ENCODE data around the gene UBE2D3. TPM values are rescaled to one million over a fixed set of nuclear protein-coding genes. Genes with fewer than 3 reads are reported as not detected.

The UBE2D3 gene
- total RNA-seq, 1 donor from 2014 or later: 312 TPM

GRCh38 chr4:102843273-102843672 lies 15.9 kb upstream of the UBE2D3 start:
- Mint-ChIP-seq H3K9me3 (no peaks in the 10 kb centered on the region), H3K4me3 (no peak overlapping the region), H3K27ac (ENCODE audit: unreplicated experiment) (no peak overlapping the region), H3K4me1 (no peaks in the 10 kb centered on the region), H3K27me3 (ENCODE audit: low read depth) (no peaks in the 10 kb centered on the region), H3K36me3 (ENCODE audit: low read depth) (peaks cover 4% of the 10 kb centered on the region)
- DNase-seq (ENCODE audit: low read depth, low spot score): no peak
- no peak for TF ChIP-seq CTCF (conservative IDR thresholded peaks at IDR 0.05)

GRCh38 chr4:102842367-102842766 lies 15.0 kb upstream of the UBE2D3 start:
- TF ChIP-seq CTCF (conservative IDR thresholded peaks at IDR 0.05): no peak
- H3K4me3 Mint-ChIP-seq: no peak overlapping the region

GRCh38 chr4:102836596-102836995 lies 9.2 kb upstream of the UBE2D3 start:
- Mint-ChIP-seq H3K4me1 (peaks cover 8% of the 10 kb centered on the region), H3K9me3 (no peaks in the 10 kb centered on the region), H3K4me3 (no peak overlapping the region), H3K36me3 (ENCODE audit: low read depth) (no peaks in the 10 kb centered on the region), H3K27me3 (ENCODE audit: low read depth) (no peaks in the 10 kb centered on the region), H3K27ac (ENCODE audit: unreplicated experiment) (no peak overlapping the region)
- no peak for DNase-seq (ENCODE audit: low read depth, low spot score)
- TF ChIP-seq CTCF (conservative IDR thresholded peaks at IDR 0.05): no peak

More at GRCh38 chr4:102842367-102842766, 15.0 kb upstream of the UBE2D3 start:
- DNase-seq (ENCODE audit: low read depth, low spot score): no peak
- Mint-ChIP-seq H3K27me3 (ENCODE audit: low read depth) (no peaks in the 10 kb centered on the region), H3K4me1 (no peaks in the 10 kb centered on the region), H3K9me3 (no peaks in the 10 kb centered on the region), H3K27ac (ENCODE audit: unreplicated experiment) (no peak overlapping the region), H3K36me3 (ENCODE audit: low read depth) (peaks cover 4% of the 10 kb centered on the region)

DNA sequence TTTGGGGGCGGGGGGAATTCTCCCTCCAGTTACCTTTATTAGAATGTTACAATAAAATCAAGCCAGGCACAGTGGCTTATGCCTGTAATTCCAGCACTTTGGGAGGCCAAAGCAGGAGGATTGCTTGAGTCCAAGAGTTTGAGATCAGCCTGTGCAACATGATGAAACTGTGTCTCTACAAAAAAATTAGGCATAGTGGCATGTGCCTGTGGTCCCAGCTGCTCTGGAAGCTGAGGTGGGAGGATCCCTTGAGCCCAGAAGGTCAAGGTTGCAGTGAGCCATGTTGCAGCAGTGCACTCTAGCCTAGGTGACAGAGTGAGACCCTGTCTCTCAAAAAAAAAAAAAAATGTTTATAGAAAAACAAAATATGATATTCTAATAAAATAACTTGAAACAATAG lies 5.3 kb upstream of the UBE2D3 start:
- no peak for DNase-seq (ENCODE audit: low read depth, low spot score)
- Mint-ChIP-seq H3K36me3 (ENCODE audit: low read depth) (no peaks in the 10 kb centered on the region), H3K9me3 (no peaks in the 10 kb centered on the region), H3K27ac (ENCODE audit: unreplicated experiment) (no peak overlapping the region), H3K4me3 (no peak overlapping the region), H3K27me3 (ENCODE audit: low read depth) (no peaks in the 10 kb centered on the region), H3K4me1 (peaks cover 24% of the 10 kb centered on the region)
- no peak for TF ChIP-seq CTCF (conservative IDR thresholded peaks at IDR 0.05)

GRCh38 chr4:102832105-102832504 lies 4.8 kb upstream of the UBE2D3 start:
- Mint-ChIP-seq H3K9me3 (no peaks in the 10 kb centered on the region), H3K27me3 (ENCODE audit: low read depth) (no peaks in the 10 kb centered on the region), H3K4me1 (peaks cover 24% of the 10 kb centered on the region), H3K27ac (ENCODE audit: unreplicated experiment) (no peak overlapping the region), H3K4me3 (no peak overlapping the region), H3K36me3 (ENCODE audit: low read depth) (no peaks in the 10 kb centered on the region)
- TF ChIP-seq CTCF (conservative IDR thresholded peaks at IDR 0.05): no peak
- no peak for DNase-seq (ENCODE audit: low read depth, low spot score)

DNA sequence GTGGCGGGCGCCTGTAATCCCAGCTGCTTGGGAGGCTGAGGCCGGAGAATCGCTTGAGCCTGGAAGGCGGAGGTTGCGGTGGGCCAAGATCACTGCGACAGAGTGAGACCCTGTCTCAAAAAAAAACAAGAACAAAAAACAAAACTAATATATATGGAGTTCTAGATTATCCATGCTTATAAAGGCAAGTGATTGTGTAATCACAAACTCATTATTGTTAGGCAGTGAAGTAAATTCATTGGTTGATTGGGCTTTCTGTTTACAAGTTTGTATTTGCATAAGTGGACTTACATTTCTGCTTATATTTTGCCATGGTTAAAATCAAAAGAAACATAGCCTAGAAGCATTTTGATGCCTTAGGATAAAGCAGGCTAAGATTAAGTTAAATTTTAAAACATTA lies 2.5 kb upstream of the UBE2D3 start:
- Mint-ChIP-seq H3K27ac (ENCODE audit: unreplicated experiment) (no peak overlapping the region), H3K4me1 (peaks cover 24% of the 10 kb centered on the region), H3K9me3 (no peaks in the 10 kb centered on the region), H3K4me3 (no peak overlapping the region), H3K36me3 (ENCODE audit: low read depth) (no peaks in the 10 kb centered on the region), H3K27me3 (ENCODE audit: low read depth) (no peaks in the 10 kb centered on the region)
- DNase-seq (ENCODE audit: low read depth, low spot score): no peak
- no peak for TF ChIP-seq CTCF (conservative IDR thresholded peaks at IDR 0.05)

All from neural crest cell (in vitro differentiated cells).